CD14-positive monocyte (primary cell): ENCODE data around the gene LARGE2. TPM values are rescaled to one million over a fixed set of nuclear protein-coding genes. Genes with fewer than 3 reads are reported as not detected.

Experiments
- DNase-seq, 3 donors: peaks; one replicate each; pipeline ENCODE4 v3.0.0-alpha.2; 2011 to 2022
- H2AFZ ChIP-seq: 2 replicates; pipeline ENCODE4 v1.6.0; 2012; ENCODE audit warnings: mild to moderate bottlenecking, low read depth, low read length, inconsistent platforms; ENCODE audit not compliant: insufficient read depth, poor library complexity, severe bottlenecking
- H3K27ac ChIP-seq, 2 donors: 1 replicate in 1 of 2; 2 replicates in 1 of 2; pipeline ENCODE4 v1.5.1; 2012 to 2013; ENCODE audit warnings: low read length in 2 of 2, control low read depth in 1 of 2, inconsistent platforms in 1 of 2, low read depth in 1 of 2, mild to moderate bottlenecking in 1 of 2
- H3K27me3 ChIP-seq, 2 donors: one replicate each; pipeline versions ENCODE4 v1.6.0 to v1.6.1; 2011 to 2013; ENCODE audit warnings: low read length in 2 of 2; ENCODE audit not compliant: control insufficient read depth in 2 of 2, insufficient read depth in 2 of 2
- H3K36me3 ChIP-seq, 2 donors: replicated peaks in 1 of 2; 1 replicate in 1 of 2; 2 replicates in 1 of 2; pipeline versions ENCODE4 v1.5.1 to v1.6.1; 2012 to 2013; ENCODE audit warnings: low read length in 2 of 2, control low read depth in 1 of 2, inconsistent platforms in 1 of 2, mild to moderate bottlenecking in 1 of 2; ENCODE audit not compliant: insufficient read depth in 2 of 2, control insufficient read depth in 1 of 2
- H3K4me1 ChIP-seq, 2 donors: 1 replicate in 1 of 2; 2 replicates in 1 of 2; pipeline versions ENCODE4 v1.5.1 to v1.6.1; 2012 to 2013; ENCODE audit warnings: low read length in 2 of 2, control low read depth in 1 of 2, inconsistent platforms in 1 of 2, mild to moderate bottlenecking in 1 of 2, moderate library complexity in 1 of 2; ENCODE audit not compliant: insufficient read depth in 2 of 2, control insufficient read depth in 1 of 2
- H3K4me2 ChIP-seq: replicated peaks from 2 replicates; pipeline ENCODE3; 2012; ENCODE audit warnings: low read length, moderate library complexity, mild to moderate bottlenecking; ENCODE audit not compliant: poor library complexity, severe bottlenecking; ENCODE audit errors: extremely low read depth
- H3K4me3 ChIP-seq, 3 experiments: fragments of 200-600 bp in 1 of 3; sonication (generic) in 1 of 3; replicated peaks in 1 of 3; 1 replicate in 2 of 3; 2 replicates in 1 of 3; pipeline ENCODE4 v1.5.1; 2011 to 2013; ENCODE audit warnings: low read length in 3 of 3, mild to moderate bottlenecking in 3 of 3, control low read depth in 2 of 3, low read depth in 2 of 3, inconsistent platforms in 1 of 3, moderate library complexity in 1 of 3
- H3K79me2 ChIP-seq: 2 replicates; pipeline ENCODE4 v1.6.0; 2012; ENCODE audit warnings: mild to moderate bottlenecking, control low read depth, inconsistent platforms, low read length, moderate library complexity; ENCODE audit not compliant: insufficient read depth
- H3K9ac ChIP-seq: 2 replicates; pipeline ENCODE4 v1.6.0; 2017; ENCODE audit warnings: low read length, mild to moderate bottlenecking; ENCODE audit not compliant: insufficient read depth, poor library complexity, severe bottlenecking
- H3K9me3 ChIP-seq, 2 donors: replicated peaks in 1 of 2; 1 replicate in 1 of 2; 2 replicates in 1 of 2; pipeline versions ENCODE4 v1.5.1 to v1.6.1; 2012 to 2013; ENCODE audit warnings: low read length in 2 of 2, control low read depth in 1 of 2; ENCODE audit not compliant: control insufficient read depth in 1 of 2, insufficient read depth in 1 of 2
- H4K20me1 ChIP-seq: 2 replicates; pipeline ENCODE4 v1.6.0; 2012; ENCODE audit warnings: mild to moderate bottlenecking, low read length, control low read depth, moderate library complexity; ENCODE audit not compliant: insufficient read depth
- H3K27ac Mint-ChIP-seq, 7 donors: one replicate each; pipeline ENCODE4 v1.8.0; 2020; ENCODE audit warnings: mild to moderate bottlenecking in 7 of 7, mixed read lengths in 7 of 7, moderate library complexity in 6 of 7, inconsistent platforms in 2 of 7
- H3K27me3 Mint-ChIP-seq, 3 donors: one replicate each; pipeline ENCODE4 v1.8.0; 2021 to 2022; ENCODE audit warnings: low read depth in 3 of 3, mild to moderate bottlenecking in 3 of 3, mixed read lengths in 3 of 3, moderate library complexity in 3 of 3, inconsistent platforms in 1 of 3
- H3K36me3 Mint-ChIP-seq, 2 donors: one replicate each; pipeline ENCODE4 v1.8.0; 2020; ENCODE audit warnings: mixed read lengths in 2 of 2, inconsistent platforms in 1 of 2, mild to moderate bottlenecking in 1 of 2
- H3K4me1 Mint-ChIP-seq: one replicate; pipeline ENCODE4 v1.8.0; 2020; ENCODE audit warnings: mild to moderate bottlenecking, mixed read lengths
- H3K4me3 Mint-ChIP-seq, 2 donors: one replicate each; pipeline ENCODE4 v1.8.0; 2020; ENCODE audit warnings: mild to moderate bottlenecking in 2 of 2, mixed read lengths in 2 of 2, moderate library complexity in 1 of 2
- H3K9me3 Mint-ChIP-seq, 7 donors: one replicate each; pipeline ENCODE4 v1.8.0; 2020 to 2022; ENCODE audit warnings: mixed read lengths in 7 of 7, mild to moderate bottlenecking in 6 of 7, moderate library complexity in 6 of 7, inconsistent platforms in 2 of 7
- CTCF ChIP-seq: fragments of 200-600 bp; IDR thresholded peaks from one replicate; pipeline ENCODE4 v1.8.0; 2022; ENCODE audit warnings: antibody characterized with exemption, mild to moderate bottlenecking
- WGBS: methylation state at CpG from one replicate; pipeline ENCODE4 v1.1.5; 2013; ENCODE audit warnings: missing lambda C conversion rate; ENCODE audit not compliant: insufficient coverage; 5-methylcytosine and 5-hydroxymethylcytosine counted together
- intact Hi-C, 2 donors: fragments of 100-400 bp; cut with micrococcal nuclease; formaldehyde crosslinking; loops; one replicate each; pipeline versions ENCODE4 v1.15.0 to v1.15.1; 2023
- polyA plus RNA-seq, 3 donors: library from polyadenylated mRNA; depleted of rRNA in 1 of 3; unstranded in 2 of 3; stranded (reverse) in 1 of 3; fragments of 300-500 nt in 2 of 3; fragments of >200 nt in 1 of 3; fragmentation: Illumina TruSeq in 2 of 3; gene quantifications; 1 replicate in 2 of 3; 2 replicates in 1 of 3; pipeline ENCODE4 v1.2.3, GENCODE V29; 2012 to 2021

Gene LARGE2
- polyA plus RNA-seq, 3 donors = 0.12 TPM; not detected in 2

- Histone ChIP-seq H3K4me2 (no peak overlapping the region), H3K27ac (no peak overlapping the region), H3K4me3 (no peak overlapping the region), H2AFZ (no peak overlapping the region), H3K36me3 (peaks cover 89 to 100% of the 10 kb centered on the region in 2 donors), H3K9me3 (no peaks in the 10 kb centered on the region), H4K20me1 (peaks cover 28% of the 10 kb centered on the region), H3K79me2 (no peaks in the 10 kb centered on the region), H3K4me1 (no peaks in the 10 kb centered on the region), H3K9ac (no peak overlapping the region), H3K27me3 (no peaks in the 10 kb centered on the region)
- Mint-ChIP-seq H3K27ac (no peak overlapping the region), H3K36me3 (peaks cover 93 to 94% of the 10 kb centered on the region in 2 donors), H3K4me1 (no peaks in the 10 kb centered on the region), H3K4me3 (no peak overlapping the region), H3K9me3 (no peaks in the 10 kb centered on the region), H3K27me3 (no peaks in the 10 kb centered on the region)
- TF ChIP-seq CTCF = no peak
- intact Hi-C loops = no loop called here
- DNase-seq = no peak
- WGBS = 97% methylated on average over 3 of the region's 3 CpGs
Observed at GRCh38 chr11:45948356-45948755, 25.9 kb downstream of the LARGE2 start.

GRCh38 chr11:45949992-45950407, 27.5 kb downstream of the LARGE2 start:
- Histone ChIP-seq H3K9me3 (no peaks in the 10 kb centered on the region), H3K4me2 (no peak overlapping the region), H3K27ac (no peak overlapping the region), H4K20me1 (peaks cover 20% of the 10 kb centered on the region), H3K36me3 (peaks cover 80 to 99% of the 10 kb centered on the region in 2 donors), H2AFZ (no peak overlapping the region), H3K4me1 (no peaks in the 10 kb centered on the region), H3K27me3 (no peaks in the 10 kb centered on the region), H3K79me2 (no peaks in the 10 kb centered on the region), H3K9ac (no peak overlapping the region), H3K4me3 (no peak overlapping the region)
- H3K36me3 Mint-ChIP-seq = peaks cover 89 to 94% of the 10 kb centered on the region in 2 donors
- H3K4me1 Mint-ChIP-seq = no peaks in the 10 kb centered on the region
- DNase-seq = no peak
- H3K27ac Mint-ChIP-seq = no peak overlapping the region
- no CpG with 5 or more reads among the region's 1 CpG for WGBS
- no peak for TF ChIP-seq CTCF
- no peaks in the 10 kb centered on the region for H3K27me3 Mint-ChIP-seq
- no peak overlapping the region for H3K4me3 Mint-ChIP-seq
- intact Hi-C loops = no loop called here
- no peaks in the 10 kb centered on the region for H3K9me3 Mint-ChIP-seq
